Measurements from ENCODE around the gene ATP10A. TPM values are rescaled to one million over a fixed set of nuclear protein-coding genes. Genes with fewer than 3 reads are reported as not detected.

Gene ATP10A
- total and polyA plus RNA-seq, 11 donors: 0.53 to 3.3 (median 1.0) TPM

DNA sequence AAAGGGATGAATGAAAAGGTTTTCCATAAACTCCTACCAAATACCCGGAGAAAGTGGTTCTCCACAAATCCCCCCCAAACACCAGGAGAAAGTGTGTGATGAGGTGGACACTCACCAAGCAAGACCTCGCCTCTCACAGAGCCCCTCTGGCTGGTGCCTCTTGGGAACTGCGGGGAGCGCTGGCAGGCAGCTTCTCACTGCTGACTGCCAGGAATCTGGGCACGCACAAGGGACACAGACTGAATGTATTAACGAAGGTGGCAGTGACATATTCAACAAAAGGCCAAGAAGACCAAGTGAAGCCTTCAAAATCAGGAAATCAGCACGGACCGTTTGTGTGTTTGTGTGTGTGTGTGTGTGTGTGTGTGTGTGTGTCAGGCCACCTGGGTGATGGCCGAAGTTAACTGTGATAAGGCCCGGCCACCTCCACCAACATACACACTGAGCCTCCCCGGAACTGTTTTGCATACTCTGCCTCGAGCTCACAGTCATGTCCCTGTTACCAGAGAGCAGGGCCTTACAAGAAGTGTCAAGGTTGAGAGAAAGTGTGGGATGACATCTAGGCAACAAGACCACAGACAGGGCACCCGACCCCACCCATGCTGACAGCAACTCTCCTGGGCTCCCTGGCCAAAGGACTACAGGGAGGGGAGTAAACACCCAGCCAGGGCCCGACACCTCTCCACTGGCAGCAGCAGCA is 18.0 kb downstream of the ATP10A start:
- intact Hi-C loops (cut with DNase I): loop anchor here in 2 of 10 donors (5.0 kb wide), 2 partner anchors 53 to 68 kb away; no protein-coding TSS in a partner anchor
- peaks cover 0 to 8% (median 0%) of the 10 kb centered on the region in 9 donors for H3K27me3 ChIP-seq
- no peak overlapping the region for H3K27ac ChIP-seq

DNA sequence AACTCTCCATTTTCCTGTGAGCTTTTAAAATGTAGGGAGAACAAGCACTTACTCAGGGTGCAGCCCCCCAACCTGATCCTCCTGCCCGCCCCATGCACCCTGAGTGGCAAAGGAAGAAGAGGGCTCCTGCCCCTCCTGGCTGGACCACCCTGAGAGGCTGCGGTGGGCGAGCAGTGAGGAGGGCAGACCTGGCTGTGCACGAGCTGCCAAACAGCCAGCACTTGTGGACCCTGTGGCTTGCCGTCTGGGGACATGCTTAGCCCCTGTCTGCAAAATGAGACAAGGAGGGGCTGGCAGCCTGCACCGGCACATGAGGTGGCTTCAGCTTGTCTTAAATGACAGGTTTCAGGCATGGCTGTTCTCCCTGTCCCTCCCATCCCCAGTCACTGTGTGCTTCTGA is 18.6 kb downstream of the ATP10A start:
- Histone ChIP-seq H3K9me3 (no peaks in the 10 kb centered on the region), H3K36me3 (no peaks in the 10 kb centered on the region), H3K4me1 (peaks cover 0 to 24% (median 4%) of the 10 kb centered on the region in 12 donors), H3K27ac (no peak overlapping the region), H3K4me3 (no peak overlapping the region), H3K27me3 (peaks cover 0 to 8% (median 0%) of the 10 kb centered on the region in 9 donors)
- ATAC-seq: no peak
- TF ChIP-seq, protein P1, sequence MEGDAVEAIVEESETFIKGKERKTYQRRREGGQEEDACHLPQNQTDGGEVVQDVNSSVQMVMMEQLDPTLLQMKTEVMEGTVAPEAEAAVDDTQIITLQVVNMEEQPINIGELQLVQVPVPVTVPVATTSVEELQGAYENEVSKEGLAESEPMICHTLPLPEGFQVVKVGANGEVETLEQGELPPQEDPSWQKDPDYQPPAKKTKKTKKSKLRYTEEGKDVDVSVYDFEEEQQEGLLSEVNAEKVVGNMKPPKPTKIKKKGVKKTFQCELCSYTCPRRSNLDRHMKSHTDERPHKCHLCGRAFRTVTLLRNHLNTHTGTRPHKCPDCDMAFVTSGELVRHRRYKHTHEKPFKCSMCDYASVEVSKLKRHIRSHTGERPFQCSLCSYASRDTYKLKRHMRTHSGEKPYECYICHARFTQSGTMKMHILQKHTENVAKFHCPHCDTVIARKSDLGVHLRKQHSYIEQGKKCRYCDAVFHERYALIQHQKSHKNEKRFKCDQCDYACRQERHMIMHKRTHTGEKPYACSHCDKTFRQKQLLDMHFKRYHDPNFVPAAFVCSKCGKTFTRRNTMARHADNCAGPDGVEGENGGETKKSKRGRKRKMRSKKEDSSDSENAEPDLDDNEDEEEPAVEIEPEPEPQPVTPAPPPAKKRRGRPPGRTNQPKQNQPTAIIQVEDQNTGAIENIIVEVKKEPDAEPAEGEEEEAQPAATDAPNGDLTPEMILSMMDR (IDR thresholded peaks at IDR 0.05): no peak
- TF ChIP-seq POLR2A (IDR thresholded peaks at IDR 0.05): no peak
- 67 to 92% (median 83%) methylated on average over 3 to 6 of the region's 6 CpGs for WGBS, 4 donors
- intact Hi-C loops (cut with DNase I): no loop called here
- no peak for DNase-seq

More for the DNA sequence above, 18.0 kb downstream of the ATP10A start:
- ATAC-seq (no peak), DNase-seq (no peak)
- TF ChIP-seq, protein P1 (IDR thresholded peaks at IDR 0.05): no peak
- no peak for TF ChIP-seq POLR2A (IDR thresholded peaks at IDR 0.05)
- WGBS, 4 donors: 62 to 79% (median 74%) methylated on average over 12 to 14 of the region's 14 CpGs
- Histone ChIP-seq H3K9me3 (no peaks in the 10 kb centered on the region), H3K4me1 (peaks cover 0 to 30% (median 8%) of the 10 kb centered on the region in 12 donors), H3K36me3 (no peaks in the 10 kb centered on the region), H3K4me3 (no peak overlapping the region)

DNA sequence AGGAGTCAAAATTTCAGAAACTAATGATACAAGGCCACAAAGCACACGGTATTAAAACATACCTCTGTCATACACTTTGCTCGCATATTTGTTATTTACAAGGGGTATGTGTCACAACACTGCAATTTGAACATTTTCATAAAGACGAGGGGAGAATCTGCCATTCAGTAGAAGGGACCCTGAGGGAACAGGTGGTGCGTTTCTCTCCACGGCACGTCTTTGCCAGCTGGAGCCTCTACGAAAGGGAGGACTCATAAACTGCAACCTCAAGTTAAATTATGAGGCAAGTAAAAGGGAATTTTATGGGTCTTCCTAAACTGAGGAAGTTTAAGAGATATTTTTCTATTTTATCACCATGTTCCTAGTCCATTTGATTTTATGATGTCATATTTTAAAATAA is 19.1 kb downstream of the ATP10A start:
- WGBS, 4 donors: 84 to 96% (median 89%) methylated on average over 7 of the region's 7 CpGs
- intact Hi-C loops (cut with DNase I): no loop called here
- Histone ChIP-seq H3K4me1 (peaks cover 0 to 20% (median 3%) of the 10 kb centered on the region in 12 donors), H3K27me3 (peaks cover 0 to 8% (median 0%) of the 10 kb centered on the region in 9 donors), H3K27ac (peak overlapping the region in 1 of 12 donors; percentile 12), H3K36me3 (no peaks in the 10 kb centered on the region), H3K4me3 (no peak overlapping the region), H3K9me3 (no peaks in the 10 kb centered on the region)
- DNase-seq: no peak
- ATAC-seq: no peak
- TF ChIP-seq, protein P1 (IDR thresholded peaks at IDR 0.05): no peak
- TF ChIP-seq POLR2A (IDR thresholded peaks at IDR 0.05): no peak

GRCh38 chr15:25839638-25840156 is 23.4 kb downstream of the ATP10A start:
- intact Hi-C loops (cut with DNase I): no loop called here
- Histone ChIP-seq H3K4me1 (peaks cover 0 to 3% (median 0%) of the 10 kb centered on the region in 12 donors), H3K4me3 (no peak overlapping the region), H3K36me3 (no peaks in the 10 kb centered on the region), H3K27ac (no peak overlapping the region), H3K9me3 (no peaks in the 10 kb centered on the region), H3K27me3 (peaks cover 0 to 8% (median 0%) of the 10 kb centered on the region in 9 donors)
- 81 to 87% (median 85%) methylated on average over 10 of the region's 10 CpGs for WGBS, 4 donors
- TF ChIP-seq POLR2A (IDR thresholded peaks at IDR 0.05): no peak
- TF ChIP-seq, protein P1 (IDR thresholded peaks at IDR 0.05): no peak
- ATAC-seq: no peak
- no peak for DNase-seq

Data from heart left ventricle (tissue), 16 donors.